Breast epithelium (tissue), 4 donors: Measurements from ENCODE around the gene CCDC24. TPM values are rescaled to one million over a fixed set of nuclear protein-coding genes. Genes with fewer than 3 reads are reported as not detected.

ENCODE experiments used
- DNase-seq, 2 donors: peaks; one replicate each; pipeline ENCODE4 v3.0.0-alpha.2; 2019; ENCODE audit warnings: low spot score in 2 of 2
- H3K27ac ChIP-seq, 2 donors: fragments of 200-600 bp; sonication (generic) in 1 of 2; one replicate each; pipeline ENCODE4 v1.5.1; 2016 to 2019; ENCODE audit warnings: mild to moderate bottlenecking in 1 of 2
- H3K27me3 ChIP-seq, 2 donors: fragments of 200-600 bp; sonication (generic) in 1 of 2; one replicate each; pipeline versions ENCODE4 v1.5.1 to v1.6.0; 2017 to 2019; ENCODE audit warnings: control low read depth in 1 of 2, mild to moderate bottlenecking in 1 of 2
- H3K36me3 ChIP-seq: fragments of 200-600 bp; one replicate; pipeline ENCODE4 v1.5.1; 2019
- H3K4me1 ChIP-seq, 2 donors: fragments of 200-600 bp; sonication (generic); one replicate each; pipeline ENCODE4 v1.5.1; 2016 to 2019; ENCODE audit warnings: control low read depth in 1 of 2
- H3K4me3 ChIP-seq, 3 donors: fragments of 200-600 bp; sonication (generic); 1 replicate in 2 of 3; 2 replicates in 1 of 3; pipeline ENCODE4 v1.5.1; 2016 to 2019; ENCODE audit warnings: mild to moderate bottlenecking in 3 of 3, moderate library complexity in 2 of 3
- H3K9me3 ChIP-seq, 2 donors: fragments of 200-600 bp; sonication (generic) in 1 of 2; one replicate each; pipeline ENCODE4 v1.5.1; 2016 to 2019; ENCODE audit warnings: control low read depth in 1 of 2
- POLR2A ChIP-seq: fragments of 450-650 bp; IDR thresholded peaks from one replicate; pipeline ENCODE4 v1.6.1; 2016; ENCODE audit warnings: antibody characterized with exemption, mild to moderate bottlenecking, moderate library complexity
- POLR2AphosphoS5 ChIP-seq, 3 donors: sonication (generic); formaldehyde crosslinking; IDR thresholded peaks; one replicate each; pipeline ENCODE4 v1.6.1; 2017; ENCODE audit warnings: antibody characterized with exemption in 3 of 3
- intact Hi-C: fragments of 100-400 bp; cut with DNase I; formaldehyde crosslinking; loops from one replicate; pipeline ENCODE4 v1.15.1; 2023; ENCODE audit warnings: low total_unique reads
- total RNA-seq, 3 donors: library from RNA; depleted of rRNA; stranded (reverse); fragments of >200 nt; gene quantifications; one replicate each; pipeline ENCODE4 v1.1.0, GENCODE V29; 2016
- TF ChIP-seq, protein P1 (sequence below), 3 donors: fragments of 450-650 bp; IDR thresholded peaks; one replicate each; pipeline ENCODE4 v1.5.1; 2016 to 2017; ENCODE audit warnings: antibody characterized with exemption in 3 of 3, mild to moderate bottlenecking in 3 of 3, moderate library complexity in 3 of 3

Gene CCDC24
- total RNA-seq, 3 donors from 2014 or later = 5.4 to 12.5 (median 12.3) TPM

- Histone ChIP-seq H3K4me1 (no peaks in the 10 kb centered on the region), H3K4me3 (no peak overlapping the region), H3K27me3 (no peaks in the 10 kb centered on the region), H3K27ac (no peak overlapping the region), H3K9me3 (no peaks in the 10 kb centered on the region), H3K36me3 (no peaks in the 10 kb centered on the region)
- DNase-seq = no peak
- intact Hi-C loops = loop anchor here (10.0 kb wide), 1 partner anchor 1113 kb away; the partner anchor contains the start of gene ZNF691
- TF ChIP-seq POLR2AphosphoS5 (IDR thresholded peaks at IDR 0.05) = no peak
- TF ChIP-seq POLR2A = no peak
- TF ChIP-seq, protein P1, sequence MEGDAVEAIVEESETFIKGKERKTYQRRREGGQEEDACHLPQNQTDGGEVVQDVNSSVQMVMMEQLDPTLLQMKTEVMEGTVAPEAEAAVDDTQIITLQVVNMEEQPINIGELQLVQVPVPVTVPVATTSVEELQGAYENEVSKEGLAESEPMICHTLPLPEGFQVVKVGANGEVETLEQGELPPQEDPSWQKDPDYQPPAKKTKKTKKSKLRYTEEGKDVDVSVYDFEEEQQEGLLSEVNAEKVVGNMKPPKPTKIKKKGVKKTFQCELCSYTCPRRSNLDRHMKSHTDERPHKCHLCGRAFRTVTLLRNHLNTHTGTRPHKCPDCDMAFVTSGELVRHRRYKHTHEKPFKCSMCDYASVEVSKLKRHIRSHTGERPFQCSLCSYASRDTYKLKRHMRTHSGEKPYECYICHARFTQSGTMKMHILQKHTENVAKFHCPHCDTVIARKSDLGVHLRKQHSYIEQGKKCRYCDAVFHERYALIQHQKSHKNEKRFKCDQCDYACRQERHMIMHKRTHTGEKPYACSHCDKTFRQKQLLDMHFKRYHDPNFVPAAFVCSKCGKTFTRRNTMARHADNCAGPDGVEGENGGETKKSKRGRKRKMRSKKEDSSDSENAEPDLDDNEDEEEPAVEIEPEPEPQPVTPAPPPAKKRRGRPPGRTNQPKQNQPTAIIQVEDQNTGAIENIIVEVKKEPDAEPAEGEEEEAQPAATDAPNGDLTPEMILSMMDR (IDR thresholded peaks at IDR 0.05) = no peak
These were observed 33.9 kb upstream of the CCDC24 start for GRCh38 chr1:43957407-43958040.

DNA sequence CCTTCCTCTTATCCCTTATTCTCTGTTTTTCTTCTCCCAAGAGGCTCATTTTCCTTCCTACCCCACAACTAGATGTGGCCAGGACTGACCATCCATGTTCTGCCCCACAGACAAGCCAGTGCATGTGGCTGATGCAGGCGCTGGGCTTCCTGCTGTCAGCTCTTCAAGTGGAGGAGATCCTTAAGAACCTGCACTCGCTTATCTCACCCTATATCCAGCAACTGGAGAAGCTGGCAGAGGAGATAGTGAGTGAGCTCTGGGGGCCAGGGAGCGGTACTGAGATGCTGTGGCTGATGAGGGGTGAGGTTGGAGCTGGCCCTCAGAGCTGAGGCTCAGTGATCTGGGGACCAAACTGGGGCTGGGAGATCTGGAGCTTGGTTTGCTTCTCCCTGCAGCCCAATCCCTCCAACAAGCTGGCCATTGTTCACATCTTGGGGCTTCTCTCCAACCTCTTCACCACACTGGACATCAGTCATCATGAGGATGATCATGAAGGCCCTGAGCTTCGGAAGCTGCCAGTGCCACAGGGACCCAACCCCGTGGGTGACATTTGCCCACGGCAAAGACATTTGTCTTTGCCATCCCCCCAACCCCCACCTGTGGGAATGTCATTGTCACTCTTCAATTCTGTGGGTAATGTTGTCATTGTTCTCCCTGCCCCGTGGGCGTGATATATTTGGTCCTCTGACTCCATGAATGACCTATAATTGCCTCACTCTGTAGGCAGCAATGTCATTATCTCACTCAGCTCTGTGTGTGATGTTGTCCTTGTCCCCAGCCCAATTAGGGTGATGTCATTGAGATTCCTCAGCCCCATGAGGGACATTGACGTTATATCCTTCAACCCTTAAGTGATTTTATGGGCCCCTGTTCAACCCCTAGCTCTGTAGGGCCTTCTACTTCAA is 32.8 kb upstream of the CCDC24 start:
- no peaks in the 10 kb centered on the region for H3K4me1 ChIP-seq
- H3K27ac ChIP-seq = no peak overlapping the region
- intact Hi-C loops = loop anchor here (10.0 kb wide), 1 partner anchor 1114 kb away; the partner anchor contains the start of gene ZNF691
- TF ChIP-seq, protein P1 (IDR thresholded peaks at IDR 0.05) = no peak
- TF ChIP-seq POLR2A (no peak), POLR2AphosphoS5 (IDR thresholded peaks at IDR 0.05) (no peak)
- no peaks in the 10 kb centered on the region for H3K27me3 ChIP-seq
- no peak overlapping the region for H3K4me3 ChIP-seq
- H3K36me3 ChIP-seq = no peaks in the 10 kb centered on the region
- no peaks in the 10 kb centered on the region for H3K9me3 ChIP-seq
- no peak for DNase-seq

- Histone ChIP-seq H3K27ac (no peak overlapping the region), H3K36me3 (no peaks in the 10 kb centered on the region), H3K4me1 (no peaks in the 10 kb centered on the region), H3K4me3 (no peak overlapping the region), H3K9me3 (no peaks in the 10 kb centered on the region), H3K27me3 (no peaks in the 10 kb centered on the region)
- DNase-seq = no peak
- no peak for TF ChIP-seq POLR2AphosphoS5 (IDR thresholded peaks at IDR 0.05)
- TF ChIP-seq, protein P1 (IDR thresholded peaks at IDR 0.05) = no peak
- intact Hi-C loops = no loop called here
These were observed 30.6 kb upstream of the CCDC24 start for GRCh38 chr1:43960798-43961197.

- Histone ChIP-seq H3K9me3 (no peaks in the 10 kb centered on the region), H3K4me1 (no peaks in the 10 kb centered on the region), H3K27ac (no peak overlapping the region), H3K36me3 (no peaks in the 10 kb centered on the region), H3K27me3 (no peaks in the 10 kb centered on the region), H3K4me3 (no peak overlapping the region)
- TF ChIP-seq, protein P1 (IDR thresholded peaks at IDR 0.05) = no peak
- TF ChIP-seq POLR2A = no peak
- no peak for TF ChIP-seq POLR2AphosphoS5 (IDR thresholded peaks at IDR 0.05)
- intact Hi-C loops = no loop called here
- DNase-seq = no peak
These were observed 29.7 kb upstream of the CCDC24 start for GRCh38 chr1:43961692-43962091.

- Histone ChIP-seq H3K9me3 (no peaks in the 10 kb centered on the region), H3K36me3 (no peaks in the 10 kb centered on the region), H3K4me3 (no peak overlapping the region), H3K27me3 (no peaks in the 10 kb centered on the region), H3K4me1 (no peaks in the 10 kb centered on the region), H3K27ac (no peak overlapping the region)
- intact Hi-C loops = no loop called here
- no peak for DNase-seq
- no peak for TF ChIP-seq POLR2A
- no peak for TF ChIP-seq POLR2AphosphoS5 (IDR thresholded peaks at IDR 0.05)
- TF ChIP-seq, protein P1 (IDR thresholded peaks at IDR 0.05) = no peak
These were observed 29.1 kb upstream of the CCDC24 start for GRCh38 chr1:43962324-43962723.
